Stimulated activated CD8-positive, alpha-beta memory T cell treated with anti-CD3 and anti-CD28 coated beads, Interleukin-15, amount 100 ng/mL, for 4 hours (primary cell): ENCODE measurements around the gene EYS.

Experiments
- DNase-seq, 2 donors: peaks; one replicate each; pipeline ENCODE4 v3.0.0-alpha.2; 2020; ENCODE audit warnings: low read depth in 2 of 2

The EYS gene

DNA sequence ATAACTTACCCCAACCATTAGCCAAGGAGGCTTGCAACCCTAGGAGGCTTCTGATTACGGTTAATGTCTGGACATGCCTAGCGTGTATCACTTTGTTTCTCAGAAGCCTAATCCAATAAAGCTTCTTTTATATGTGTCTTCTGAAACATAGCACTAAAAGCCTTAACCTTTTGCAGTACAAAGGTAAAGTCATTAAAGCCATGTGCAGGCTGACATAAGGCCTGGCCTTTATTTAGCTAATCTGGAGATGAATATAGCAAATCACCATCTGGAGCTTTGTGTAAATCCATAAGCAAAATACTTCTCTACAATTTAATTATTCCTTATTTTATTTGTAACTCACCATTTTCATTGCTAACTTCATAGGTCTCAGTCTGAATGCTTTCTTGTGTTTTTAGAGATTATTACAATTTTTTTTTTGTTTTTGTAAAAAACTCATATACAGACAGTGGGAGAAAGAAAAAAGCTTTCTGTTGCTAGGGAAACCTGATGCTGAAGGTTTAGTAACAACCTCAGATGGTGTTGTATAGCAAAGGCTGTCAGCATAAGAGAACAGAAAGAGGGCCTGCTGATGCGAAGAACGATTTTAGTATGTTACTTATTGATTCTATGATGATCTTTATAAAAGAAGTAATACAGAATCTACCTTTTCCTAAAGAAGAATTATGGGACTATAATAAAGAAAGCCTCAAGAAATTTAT, at the start of gene EYS:
TSS of gene EYS (minus strand) at position 101 of the 701 bp plus-strand sequence. CDS start 211,816 bp downstream, outside the sequence.
- no peak for DNase-seq

DNA sequence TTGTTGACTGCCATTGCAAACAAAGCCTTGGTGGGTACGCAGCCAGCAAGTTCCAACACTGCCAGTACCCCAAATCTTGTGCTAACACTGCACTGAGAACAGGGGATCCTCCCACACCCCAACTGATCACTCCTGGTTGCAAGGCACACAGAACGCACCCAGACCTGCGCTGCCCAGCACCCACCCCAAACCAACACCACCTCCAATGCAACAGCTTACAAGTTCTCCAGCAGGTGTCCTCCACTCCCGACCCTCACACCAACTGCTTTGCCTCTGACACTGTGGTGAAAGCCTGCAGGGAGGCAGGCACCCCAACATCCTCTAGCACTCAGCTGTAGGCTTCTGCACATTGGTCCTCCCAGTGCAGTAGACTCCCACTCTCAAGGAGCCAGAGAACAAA, 39.3 kb upstream of the EYS start:
- DNase-seq: no peak

DNA sequence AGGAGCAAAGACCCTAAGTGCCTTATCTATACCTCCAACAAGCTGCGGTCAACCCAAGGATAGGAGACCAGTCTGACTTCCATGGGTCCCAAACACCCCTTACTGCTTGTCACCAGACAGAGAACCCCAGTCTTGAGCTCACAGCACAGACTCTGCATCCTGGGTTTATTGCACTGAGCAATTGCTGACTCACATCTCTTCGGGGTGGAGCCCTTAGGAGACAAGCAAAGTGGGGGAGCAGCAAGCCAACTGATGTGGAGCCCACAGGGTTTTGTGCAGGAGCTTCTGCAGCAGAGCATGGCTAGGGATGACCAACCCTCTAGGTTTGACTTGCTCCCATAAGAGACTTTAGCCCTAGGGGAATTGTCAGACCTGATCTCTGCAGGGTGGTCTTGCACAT, 38.6 kb upstream of the EYS start:
- DNase-seq: no peak

DNA sequence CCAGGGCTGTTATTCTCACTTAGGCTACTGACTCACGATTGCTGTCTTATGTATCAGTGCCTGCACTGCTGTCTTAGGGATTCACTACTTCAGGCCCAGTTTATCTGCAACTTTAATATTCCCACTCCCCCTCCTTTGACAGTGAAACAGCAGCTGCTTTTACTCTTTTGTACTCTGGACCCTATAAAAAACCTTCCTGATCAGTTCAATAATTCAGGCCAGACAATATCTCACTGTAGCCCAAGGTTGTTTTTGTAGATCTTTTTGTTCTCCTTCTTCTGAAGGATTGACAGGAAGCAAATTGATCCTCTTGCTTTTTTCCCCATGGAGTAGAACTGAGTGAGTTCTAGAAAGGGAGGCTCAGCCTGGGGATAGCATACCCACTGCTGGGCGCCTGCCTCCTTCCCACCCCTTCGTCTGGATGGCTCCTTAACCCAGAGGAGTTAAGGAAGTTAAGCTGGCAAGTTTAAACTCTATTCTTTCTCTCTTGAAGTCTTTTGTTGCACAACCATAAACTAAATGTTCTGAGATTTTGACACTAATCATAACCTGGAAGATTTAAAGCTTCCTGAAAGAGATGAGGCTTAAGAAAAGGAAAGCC, 22.0 kb upstream of the EYS start:
- DNase-seq: no peak

DNA sequence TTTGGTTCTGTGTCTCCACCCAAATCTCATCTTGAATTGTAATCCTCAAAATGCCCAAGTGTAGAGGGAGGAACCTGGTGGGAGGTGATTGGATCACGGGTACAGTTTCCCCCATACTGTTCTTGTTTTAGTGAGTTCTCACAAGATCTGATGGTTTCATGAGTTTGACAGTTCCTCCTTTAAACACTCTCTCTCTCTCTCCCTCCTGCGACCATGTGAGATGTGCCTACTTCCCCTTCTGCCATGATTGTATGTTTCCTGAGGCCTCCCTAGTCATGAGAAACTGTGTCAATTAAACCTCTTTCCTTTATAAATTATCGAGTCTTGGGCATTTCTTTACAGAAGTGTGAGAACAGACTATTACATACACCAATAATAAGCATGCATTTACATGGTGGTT, 12.1 kb upstream of the EYS start:
- no peak for DNase-seq

DNA sequence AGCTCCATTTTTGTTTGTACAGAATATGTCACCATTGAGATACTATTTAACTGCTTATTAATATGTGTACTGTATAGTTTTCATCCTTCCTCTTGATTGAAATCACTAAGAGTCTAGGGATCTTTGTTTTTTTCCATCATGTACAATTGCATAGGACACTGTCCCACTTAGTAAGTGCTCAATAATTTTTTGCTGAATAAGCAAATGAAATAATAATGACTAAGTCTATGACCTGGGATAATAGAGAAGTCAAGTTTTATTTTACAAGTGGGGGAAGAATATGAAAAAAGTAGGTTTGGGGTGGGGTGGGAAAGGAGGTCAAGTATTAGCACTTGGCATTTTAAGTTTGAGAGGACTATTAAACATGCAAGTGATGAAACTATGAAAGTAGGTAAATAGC, 4.5 kb upstream of the EYS start:
- DNase-seq: no peak

DNA sequence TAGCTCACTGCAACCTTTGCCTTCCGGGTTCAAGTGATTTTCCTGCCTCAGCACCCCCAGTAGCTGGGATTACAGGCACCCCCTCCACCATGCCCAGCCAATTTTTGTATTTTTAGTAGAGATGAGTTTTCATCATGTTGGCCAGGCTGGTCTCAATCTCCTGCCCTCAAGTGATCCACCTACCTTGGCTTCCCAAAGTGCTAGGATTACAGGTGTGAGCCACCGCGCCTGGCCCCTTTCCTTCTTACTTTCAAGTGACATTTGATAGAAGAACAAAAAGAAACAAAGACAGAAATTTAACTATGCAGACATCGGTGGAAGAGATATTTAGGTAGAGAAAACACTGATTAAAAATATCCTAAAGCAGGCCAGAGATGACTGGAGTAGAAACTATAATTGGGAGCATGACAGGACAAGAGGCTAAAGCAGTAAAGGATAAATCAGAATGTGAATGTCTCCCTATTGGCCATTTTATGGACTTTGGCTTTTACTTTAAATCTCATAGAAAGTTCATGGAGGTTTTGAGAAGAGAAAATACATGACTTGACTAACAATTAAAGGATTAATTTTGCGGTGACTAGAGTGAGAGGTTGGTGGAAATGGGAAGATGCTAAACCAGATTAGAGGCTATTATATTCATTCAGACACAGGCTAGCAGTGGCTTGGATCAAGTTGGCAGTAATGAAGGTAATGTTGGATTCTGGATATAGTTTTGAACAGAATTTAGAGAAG, 2.2 kb upstream of the EYS start:
- no peak for DNase-seq

DNA sequence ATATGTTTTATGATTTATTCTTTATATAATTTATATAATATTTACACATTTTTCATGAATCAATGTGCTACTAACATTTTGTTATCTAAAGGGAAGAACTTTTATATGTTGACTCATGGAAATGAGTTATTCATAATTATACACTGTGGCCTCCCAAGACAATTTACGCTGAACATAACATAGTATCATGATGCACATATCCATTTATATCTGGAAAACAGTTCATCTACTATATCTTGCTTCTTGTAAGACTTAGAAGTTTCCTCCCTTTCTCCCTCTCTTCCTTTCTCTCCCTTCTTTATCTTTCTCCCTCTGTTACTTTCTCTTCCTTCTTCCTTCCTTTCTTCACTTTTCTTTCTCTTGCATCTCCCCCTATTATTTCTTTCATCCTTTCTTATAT, 1.1 kb upstream of the EYS start:
- no peak for DNase-seq

DNA sequence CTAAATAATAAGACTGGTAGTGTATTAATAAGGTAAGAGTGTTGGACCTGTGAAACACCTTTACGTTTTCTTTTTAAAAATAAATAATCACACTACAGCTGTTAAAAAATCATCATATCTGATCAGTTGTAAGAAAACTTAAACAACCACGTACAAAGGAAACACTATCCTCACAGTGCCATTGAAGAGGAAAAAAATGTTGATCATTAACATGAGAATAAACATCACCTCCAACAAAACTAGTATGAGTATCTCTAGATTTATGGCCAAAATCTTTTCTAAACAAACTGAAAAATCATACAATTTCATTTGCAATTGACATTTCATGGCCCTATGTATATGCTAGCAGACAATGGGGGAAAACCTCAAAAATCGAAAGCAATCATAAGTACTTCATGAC, 590 bp downstream of the EYS start:
- no peak for DNase-seq

DNA sequence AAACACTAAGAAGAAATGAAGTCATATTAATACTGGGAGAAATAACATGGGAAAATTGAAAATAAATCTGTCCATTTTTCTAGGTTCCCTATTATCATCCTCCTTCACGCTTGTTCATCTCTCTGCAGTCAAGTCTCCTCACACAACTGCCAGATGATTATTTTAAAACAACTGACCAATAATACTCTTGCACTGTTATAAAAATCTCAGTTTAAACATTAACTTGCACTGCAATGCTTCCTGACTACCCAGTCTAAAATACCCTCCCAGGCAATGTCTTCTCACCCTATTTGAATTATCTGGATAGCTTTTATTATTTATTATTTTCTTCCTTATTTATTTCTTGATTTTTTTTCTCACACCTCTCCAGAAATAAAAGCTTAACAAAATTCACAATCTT, 5.7 kb downstream of the EYS start:
- no peak for DNase-seq

DNA sequence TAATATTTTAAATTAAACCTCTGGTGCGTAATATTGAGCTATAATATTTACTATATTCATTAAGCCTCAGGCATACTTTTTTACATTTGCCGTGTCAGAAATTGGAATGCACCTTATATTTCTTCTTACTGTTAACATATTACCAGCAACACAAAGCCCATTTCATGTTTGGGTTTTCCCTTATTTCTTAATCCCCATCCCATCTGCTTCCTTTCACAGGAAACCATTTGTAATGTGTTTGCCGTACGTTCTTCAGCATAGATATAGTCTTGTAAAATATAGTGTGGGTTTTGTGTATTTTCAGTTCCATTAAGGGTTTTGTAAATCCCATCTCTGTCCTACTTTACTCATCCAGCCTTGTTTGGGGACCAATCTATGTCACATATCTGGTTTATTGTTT, 6.5 kb downstream of the EYS start:
- DNase-seq: no peak

DNA sequence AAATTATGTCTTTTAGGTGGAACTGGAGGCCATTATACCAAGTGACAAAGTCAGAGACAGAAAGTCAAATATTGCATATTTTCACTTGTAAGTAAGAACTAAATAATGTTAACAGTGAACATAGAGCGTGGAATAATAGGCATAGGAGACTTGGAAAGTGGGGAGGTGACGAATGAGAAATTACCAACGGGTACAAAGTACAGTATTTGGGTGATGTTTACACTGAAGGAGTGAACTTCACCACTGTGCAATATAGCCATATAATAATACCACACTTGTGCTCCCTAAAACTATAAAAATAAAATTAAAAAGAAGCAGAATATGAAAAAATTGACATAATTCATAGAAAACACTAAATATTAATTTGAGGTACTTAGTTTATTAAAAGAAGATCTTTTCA, 14.9 kb downstream of the EYS start:
- no peak for DNase-seq

DNA sequence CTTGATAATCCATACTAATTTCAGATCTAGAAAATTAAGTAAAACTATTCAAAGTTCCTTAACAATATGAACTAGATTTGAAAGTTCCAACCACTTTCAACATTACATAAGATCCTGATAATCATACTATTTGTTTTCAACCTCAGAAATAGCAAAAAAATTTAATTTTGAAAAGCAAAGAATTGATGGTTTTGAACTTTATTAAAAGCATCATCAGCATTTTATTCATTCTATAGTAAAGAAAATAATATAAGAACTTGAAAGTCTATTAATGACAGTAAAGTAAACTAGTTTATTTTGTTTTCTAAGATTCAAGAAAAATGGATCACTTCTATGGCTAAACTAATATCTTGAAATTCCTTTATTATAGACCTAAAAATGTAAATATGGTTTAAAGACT, 26.8 kb downstream of the EYS start:
- DNase-seq: no peak

DNA sequence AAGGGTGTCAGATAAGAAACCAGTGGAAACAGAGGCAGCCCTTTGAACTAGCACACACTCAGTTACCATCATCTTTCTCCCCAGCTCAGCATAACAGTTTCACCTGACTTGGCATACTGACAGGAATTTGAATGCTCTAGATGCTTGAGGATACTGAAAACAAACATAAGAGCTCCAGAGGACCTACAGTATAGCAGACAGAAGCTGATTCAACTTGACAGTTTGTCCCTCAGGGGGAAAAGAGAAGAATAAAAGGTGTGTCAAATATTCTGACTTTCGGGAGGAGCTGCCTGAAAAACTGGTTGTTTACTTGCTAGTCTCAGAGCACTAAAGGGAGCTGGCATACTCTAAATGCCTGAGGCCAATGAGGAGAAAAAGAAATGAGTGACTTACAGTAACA, 35.1 kb downstream of the EYS start:
- DNase-seq: no peak

DNA sequence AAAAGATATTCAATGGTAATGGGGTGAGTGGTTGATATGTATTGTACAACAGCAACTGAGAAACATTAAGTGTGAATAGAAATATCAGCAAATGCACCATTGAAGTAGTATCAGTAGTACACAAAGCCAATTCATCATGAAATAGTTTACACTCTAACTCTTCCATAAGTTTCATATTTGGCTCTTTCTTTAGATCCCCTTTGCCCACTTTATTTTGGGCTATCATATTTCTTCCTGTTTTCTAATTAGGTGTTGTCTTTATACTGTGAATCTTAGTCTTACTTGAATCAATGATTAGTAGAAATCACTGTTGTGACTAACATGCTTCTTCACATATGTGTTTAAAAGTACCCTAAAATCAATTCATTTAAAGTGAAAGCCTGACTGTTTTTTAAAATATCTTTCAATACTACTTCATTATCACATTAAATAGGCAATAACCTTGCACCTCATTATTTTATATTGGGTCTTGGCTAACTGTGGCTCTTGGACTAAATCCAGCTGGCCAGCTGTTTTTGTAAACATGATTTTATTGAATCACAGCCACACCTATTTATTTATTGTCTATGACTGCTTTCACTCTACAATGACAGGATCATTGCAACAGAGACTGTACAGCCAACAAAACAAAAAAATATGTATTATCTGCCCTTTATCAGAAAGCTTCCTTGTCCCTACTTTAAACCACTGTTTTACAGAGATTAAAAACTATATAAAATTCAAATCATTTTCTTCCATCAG, 38.9 kb downstream of the EYS start:
- no peak for DNase-seq

DNA sequence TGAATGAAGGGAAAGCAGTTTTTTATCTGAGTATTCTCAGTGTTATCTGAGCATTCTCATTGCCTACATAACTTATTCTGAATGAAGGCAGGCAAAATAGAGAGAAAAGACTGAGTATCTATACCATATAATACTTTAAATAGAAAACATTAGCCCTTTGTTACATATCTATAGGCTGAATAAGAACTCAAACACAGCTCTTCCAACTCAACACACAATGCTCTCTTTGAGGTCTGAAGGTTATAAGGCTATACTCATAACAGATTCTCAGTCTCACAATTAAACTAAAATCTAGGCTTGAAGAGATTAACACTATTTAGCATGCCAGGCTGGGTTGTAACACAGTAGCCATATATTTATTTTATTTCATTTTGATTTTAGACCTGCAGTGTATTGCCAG, 56.9 kb downstream of the EYS start:
- no peak for DNase-seq

DNA sequence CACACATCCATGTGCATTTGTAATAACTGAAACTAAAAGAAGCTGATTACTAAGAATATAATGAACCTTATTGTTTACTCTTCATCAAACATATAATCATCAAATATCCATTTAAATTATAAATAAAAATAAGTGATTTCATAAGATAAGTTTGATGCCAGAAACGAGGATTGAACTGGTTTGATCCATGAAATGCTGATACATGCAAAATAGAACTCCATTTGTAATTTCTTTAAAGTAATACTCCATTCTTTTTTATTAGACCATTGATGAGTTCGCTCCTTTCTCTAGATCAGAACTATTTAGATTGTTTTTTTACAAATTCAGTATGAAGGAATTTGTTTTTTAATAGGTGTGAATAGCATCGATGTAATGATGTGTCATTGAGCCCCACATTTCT, 57.6 kb downstream of the EYS start:
- no peak for DNase-seq

DNA sequence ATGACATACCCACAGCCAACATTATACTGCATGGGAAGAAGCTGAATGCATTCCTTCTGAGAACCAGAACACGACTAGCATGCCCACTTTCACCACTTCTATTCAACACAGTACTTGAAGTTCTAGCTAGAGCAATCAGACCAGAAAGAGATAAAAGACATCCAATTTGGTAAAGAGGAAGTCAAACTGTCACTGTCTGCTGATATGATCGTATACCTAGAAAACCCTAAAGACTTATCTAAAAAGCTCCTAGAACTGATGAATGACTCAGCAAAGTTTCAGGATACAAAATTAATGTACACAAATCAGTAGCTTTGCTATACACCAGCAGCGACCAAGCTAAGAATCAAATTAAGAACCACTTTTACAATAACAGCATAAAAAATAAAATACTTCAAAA, 60.5 kb downstream of the EYS start:
- no peak for DNase-seq

DNA sequence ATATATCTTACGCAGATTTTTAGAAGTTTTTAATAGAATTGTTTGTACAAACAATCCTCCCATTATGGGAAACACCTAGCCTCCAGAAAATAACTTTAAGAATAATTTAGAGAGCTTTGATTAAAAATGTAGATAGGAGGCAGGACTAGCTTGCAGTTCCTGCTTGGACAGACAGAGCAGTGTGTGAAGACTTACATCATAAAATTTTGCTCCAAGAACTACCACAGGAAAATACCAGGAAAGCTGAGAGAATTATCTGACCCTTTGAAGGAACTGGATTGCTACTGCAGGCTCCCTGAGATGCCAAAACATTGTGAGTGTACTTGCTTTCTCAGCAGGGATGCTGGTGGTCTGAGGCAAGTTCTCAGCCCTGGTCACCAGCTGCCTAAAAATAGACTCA, 64.2 kb downstream of the EYS start:
- DNase-seq: no peak

DNA sequence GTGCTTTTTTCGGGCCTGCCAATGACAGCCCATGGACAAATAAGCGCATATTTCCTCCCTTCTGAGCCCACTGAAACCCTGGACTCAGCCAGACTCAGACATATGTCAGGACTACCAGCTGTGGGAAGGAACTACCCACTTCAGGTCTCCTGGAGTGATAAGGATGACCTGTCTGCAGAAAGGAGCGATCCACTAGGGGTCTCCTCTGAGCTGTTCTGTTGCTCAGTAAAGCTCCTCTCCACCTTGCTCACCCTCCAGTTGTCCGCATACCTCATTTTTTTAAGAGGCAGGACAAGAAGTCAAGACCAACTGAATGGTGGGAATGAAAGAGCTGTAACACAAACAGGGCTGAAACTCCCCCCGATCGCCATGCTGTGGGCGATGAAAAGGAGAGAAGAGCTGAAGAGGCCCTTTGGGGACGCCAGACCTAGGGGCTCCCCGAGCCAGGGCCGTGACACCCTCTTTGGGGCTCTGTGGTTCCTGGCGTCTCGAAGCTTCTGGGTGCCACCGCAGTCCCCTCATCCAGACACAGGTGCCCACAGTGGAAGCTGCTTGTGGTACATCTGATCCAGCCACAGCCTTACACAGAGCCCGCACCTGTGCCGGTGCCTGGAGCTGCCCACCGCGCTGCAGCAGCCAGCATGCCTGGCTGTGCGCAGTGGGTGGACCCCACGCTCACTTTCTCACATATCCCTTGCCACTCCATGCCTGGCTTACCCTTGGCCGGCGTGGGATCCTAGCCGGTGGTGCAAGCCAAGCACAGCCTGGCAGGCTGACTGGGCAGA, 68.8 kb downstream of the EYS start:
- no peak for DNase-seq

DNA sequence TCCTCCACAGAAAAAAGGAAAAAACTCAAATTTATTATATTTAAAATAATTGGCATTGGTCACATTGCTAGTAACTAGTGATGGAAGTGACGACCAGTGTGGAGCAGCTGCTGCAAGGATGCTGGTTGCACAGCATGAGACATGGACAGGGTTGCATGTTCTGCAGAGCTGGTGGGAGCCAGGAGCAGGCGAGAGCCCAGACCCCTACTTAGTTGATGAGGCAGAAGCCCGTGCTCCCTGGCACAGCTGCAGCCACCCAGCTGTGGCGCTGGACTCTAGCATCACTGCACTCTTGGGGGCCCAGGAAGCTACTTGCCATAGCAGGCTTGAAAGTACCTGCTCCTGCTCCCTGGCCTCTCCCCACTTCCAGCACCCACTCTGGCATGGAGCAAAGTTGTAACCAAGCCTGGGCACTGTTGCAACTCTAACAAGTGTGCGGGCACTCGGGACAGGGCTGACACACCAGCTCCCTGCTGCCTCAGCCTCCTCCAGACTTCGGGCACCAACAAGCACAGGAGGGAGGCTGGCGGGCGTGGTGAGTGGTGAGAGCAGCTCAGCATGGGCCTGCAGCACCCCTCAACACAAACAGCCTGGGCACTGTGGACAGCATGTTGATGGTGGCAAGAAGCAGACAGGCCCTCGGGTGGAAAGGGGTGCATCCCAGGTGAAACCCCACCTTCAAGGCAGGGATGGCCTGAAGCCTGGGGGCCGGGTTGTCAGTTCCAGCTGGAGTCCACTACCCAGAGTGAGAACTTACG, 69.6 kb downstream of the EYS start:
- DNase-seq: no peak
